AG04450 (cell line): ENCODE data around the gene RTL9. TPM values are rescaled to one million over a fixed set of nuclear protein-coding genes. Genes with fewer than 3 reads are reported as not detected.

ENCODE experiments used
- CTCF ChIA-PET: fragments of 300-600, 350-600 bp; formaldehyde crosslinking; extraction: SDS; loops from one replicate; lab custom pipeline; 2022; ENCODE audit warnings: antibody characterized with exemption, inconsistent platforms; lab: Charles Lee
- POLR2A ChIA-PET: fragments of 350-600 bp; formaldehyde crosslinking; extraction: SDS; loops from one replicate; lab custom pipeline; 2021; ENCODE audit warnings: antibody characterized with exemption, inconsistent platforms; lab: Yijun Ruan, JAX
- DNase-seq: peaks from one replicate; pipeline ENCODE4 v3.0.0-alpha.2; 2011; ENCODE audit warnings: low read depth, low spot score
- H3K27ac ChIP-seq: one replicate; pipeline ENCODE4 v1.5.1; 2012; ENCODE audit warnings: low read depth, low read length, control low read depth
- H3K27me3 ChIP-seq: one replicate; pipeline ENCODE4 v1.6.0; 2012; ENCODE audit warnings: low read length; ENCODE audit not compliant: control insufficient read depth, insufficient read depth
- H3K4me3 ChIP-seq: 2 replicates; pipeline ENCODE4 v1.5.1; 2011; ENCODE audit warnings: mild to moderate bottlenecking, low read depth, low read length, control low read depth
- H3K9me3 ChIP-seq: 2 replicates; pipeline ENCODE4 v1.5.1; 2012; ENCODE audit warnings: low read length; ENCODE audit not compliant: control insufficient read depth, insufficient read depth
- CTCF ChIP-seq: IDR thresholded peaks from 2 replicates; pipeline ENCODE4 v1.5.1; 2011; ENCODE audit warnings: low read depth, low read length, control low read depth, inconsistent platforms
- polyA plus RNA-seq: library from polyadenylated mRNA; depleted of rRNA; stranded (reverse); fragments of >200 nt; gene quantifications from 2 replicates; pipeline ENCODE4 v1.2.3, GENCODE V29; 2011

The RTL9 gene
- polyA plus RNA-seq, 1 experiment = 0.12 TPM

DNA sequence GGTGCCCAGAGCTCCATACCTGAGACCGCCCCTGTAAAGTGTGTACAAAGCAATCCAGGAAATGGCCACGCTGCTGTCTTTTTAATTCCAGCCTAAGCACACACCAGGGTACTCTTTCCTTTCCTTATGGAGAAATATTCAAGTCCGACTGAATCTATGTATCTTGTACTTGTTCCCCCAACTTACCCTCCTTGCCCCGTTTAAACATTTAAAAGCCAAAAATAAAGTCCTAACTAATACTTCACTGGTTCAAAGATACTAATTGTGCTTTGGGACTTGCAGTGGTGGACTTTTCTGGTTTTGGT is 40.0 kb upstream of the RTL9 start:
- POLR2A ChIA-PET = no interaction called here
- Histone ChIP-seq H3K27me3 (no peaks in the 10 kb centered on the region), H3K9me3 (no peaks in the 10 kb centered on the region; the same call in 1 of the 2 replicates), H3K4me3 (peak overlapping the region; percentile 68), H3K27ac (peak overlapping the region; percentile 39)
- no peak for DNase-seq
- TF ChIP-seq CTCF = no peak
- CTCF ChIA-PET = interaction anchor here (1.3 kb wide), 1 partner anchor 172 kb away, joined by 4 read pairs; no protein-coding TSS in a partner anchor

DNA sequence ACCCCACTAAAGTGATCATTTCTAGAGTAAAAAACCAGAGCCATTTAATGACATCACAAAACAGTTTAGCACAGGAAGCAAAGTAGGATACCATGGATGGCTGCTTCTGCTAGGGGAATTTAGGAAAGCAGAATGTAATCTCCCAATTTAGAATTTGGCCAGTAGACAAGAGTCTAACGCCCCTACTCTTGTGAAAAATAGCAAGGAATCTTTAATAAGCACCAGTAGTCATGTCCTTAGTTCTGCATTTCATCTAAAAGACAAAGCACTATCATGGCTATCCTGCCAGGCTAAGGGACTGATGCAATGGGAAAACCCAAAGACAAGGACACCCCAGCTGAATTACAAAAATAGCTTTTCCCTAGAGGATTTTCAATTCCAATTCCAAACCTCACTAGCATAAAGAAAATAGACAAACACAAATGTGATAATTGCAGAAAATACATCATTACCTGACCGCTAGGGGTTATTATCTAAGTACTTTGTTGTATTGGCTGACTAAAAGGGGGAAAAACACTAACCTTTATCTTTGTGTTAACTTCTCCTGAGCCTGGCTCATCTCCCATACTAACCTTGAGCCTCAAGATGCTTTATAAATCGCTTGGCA is 38.2 kb upstream of the RTL9 start:
- CTCF ChIA-PET = no interaction called here
- no peaks in the 10 kb centered on the region; the same call in 1 of the 2 replicates for H3K9me3 ChIP-seq
- no peak overlapping the region for H3K27ac ChIP-seq
- no peaks in the 10 kb centered on the region for H3K27me3 ChIP-seq
- no peak for DNase-seq
- no peak for TF ChIP-seq CTCF
- H3K4me3 ChIP-seq = no peak overlapping the region
- POLR2A ChIA-PET = no interaction called here

DNA sequence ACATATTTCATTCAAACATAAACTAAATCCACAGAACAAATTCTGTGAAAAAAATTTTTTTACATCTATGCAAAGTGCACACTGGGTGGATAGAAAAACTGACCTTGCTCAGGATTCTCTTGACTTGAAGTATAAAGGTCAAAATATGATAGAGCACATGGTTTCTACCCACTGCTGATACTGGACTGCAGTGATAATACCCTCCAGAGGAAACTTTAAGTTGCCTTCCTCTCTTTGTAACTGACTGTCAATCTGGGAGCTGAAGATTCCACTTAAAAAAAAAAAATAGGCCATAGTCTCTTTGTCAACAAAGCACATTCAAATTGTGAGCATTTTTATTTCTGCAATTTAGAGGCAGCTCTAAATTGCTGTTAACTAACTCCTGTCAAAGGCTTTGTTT is 37.6 kb upstream of the RTL9 start:
- POLR2A ChIA-PET = no interaction called here

DNA sequence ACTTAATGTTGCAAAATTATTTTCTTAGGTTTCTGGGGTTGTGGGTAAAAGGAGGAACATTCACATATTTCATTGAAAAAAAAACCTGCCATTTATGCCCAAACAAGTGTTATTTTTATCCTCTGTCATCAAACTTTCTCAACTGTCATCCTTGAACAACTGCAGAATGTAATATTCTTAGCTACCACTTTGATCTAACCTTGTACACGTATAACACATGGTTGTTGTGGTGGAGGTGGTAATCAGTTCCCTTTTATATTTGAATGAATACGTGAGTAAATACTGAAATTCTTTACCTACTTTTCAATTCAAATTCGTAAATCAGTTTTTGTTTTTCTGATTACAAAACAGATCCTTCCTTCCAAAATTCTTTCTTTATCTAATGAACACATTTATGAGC is 37.0 kb upstream of the RTL9 start:
- no peak for TF ChIP-seq CTCF
- H3K27me3 ChIP-seq = no peaks in the 10 kb centered on the region
- ChIA-PET POLR2A (no interaction called here), CTCF (interaction anchor here (0.6 to 1.0 kb wide), 2 partner anchors 105 to 166 kb away, joined by 3 to 4 read pairs; no protein-coding TSS in a partner anchor)
- no peaks in the 10 kb centered on the region; the same call in 1 of the 2 replicates for H3K9me3 ChIP-seq
- no peak overlapping the region for H3K4me3 ChIP-seq
- H3K27ac ChIP-seq = no peak overlapping the region
- no peak for DNase-seq

More for the DNA sequence above, 37.6 kb upstream of the RTL9 start:
- Histone ChIP-seq H3K27ac (no peak overlapping the region), H3K9me3 (no peaks in the 10 kb centered on the region; the same call in 1 of the 2 replicates), H3K27me3 (no peaks in the 10 kb centered on the region), H3K4me3 (no peak overlapping the region)
- no peak for DNase-seq
- CTCF ChIA-PET = interaction anchor here (0.6 kb wide), 1 partner anchor 105 kb away, joined by 3 read pairs; no protein-coding TSS in a partner anchor
- TF ChIP-seq CTCF = no peak

DNA sequence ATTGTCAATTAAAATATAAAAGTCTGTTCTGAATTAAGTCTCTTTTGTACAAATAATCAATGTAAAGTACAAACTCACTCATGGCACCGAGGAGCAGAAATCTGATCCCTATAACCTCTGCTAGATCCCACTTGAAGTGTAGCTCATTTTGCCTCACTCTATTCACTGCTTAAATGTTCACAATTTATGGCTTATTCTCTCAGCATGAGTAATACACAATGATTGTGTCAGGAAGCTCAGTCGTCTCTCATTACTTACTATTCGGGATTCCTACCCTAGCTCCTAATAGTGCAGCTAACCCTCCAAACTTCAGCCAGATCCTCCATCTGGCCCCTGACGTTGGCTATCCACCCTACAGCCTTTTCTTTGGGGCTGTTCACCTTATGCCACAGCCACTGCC is 36.0 kb upstream of the RTL9 start:
- H3K27ac ChIP-seq = no peak overlapping the region
- POLR2A ChIA-PET = interaction anchor here (0.7 kb wide), 1 partner anchor 11 kb away, joined by 4 read pairs; no protein-coding TSS in a partner anchor
- no peaks in the 10 kb centered on the region; the same call in 1 of the 2 replicates for H3K9me3 ChIP-seq

More for the DNA sequence above, 36.0 kb upstream of the RTL9 start:
- no peak for TF ChIP-seq CTCF
- no peak overlapping the region for H3K4me3 ChIP-seq
- CTCF ChIA-PET = interaction anchor here (0.8 to 1.7 kb wide), 3 partner anchors 86 to 167 kb away, joined by 4 to 5 read pairs (median 4); no protein-coding TSS in a partner anchor
- no peak for DNase-seq
- no peaks in the 10 kb centered on the region for H3K27me3 ChIP-seq
